Renal cortical epithelial cell (primary cell): ENCODE data around the gene TRPV3. TPM values are rescaled to one million over a fixed set of nuclear protein-coding genes. Genes with fewer than 3 reads are reported as not detected.
"Not testable (repeated sequence)": the region's sequence is repeated elsewhere in the genome, so short reads cannot be mapped to it uniquely, and the experiment has no call there.

Experiments used
- DNase-seq: peaks from one replicate; pipeline ENCODE4 v3.0.0-alpha.2; 2011; ENCODE audit warnings: low read depth
- total RNA-seq: library from RNA; depleted of rRNA; stranded (reverse); fragments of >200 nt; gene quantifications from 2 replicates; pipeline ENCODE4 v1.2.3, GENCODE V29; 2014

Gene TRPV3
- total RNA-seq, 1 donor from 2014 or later: 0.89 TPM

GRCh38 chr17:3573246-3574100 lies 15.9 kb upstream of the TRPV3 start:
- DNase-seq: no peak

GRCh38 chr17:3572231-3572630 lies 14.6 kb upstream of the TRPV3 start:
- DNase-seq: no peak

- DNase-seq: no peak
These were observed 13.7 kb upstream of the TRPV3 start for GRCh38 chr17:3571043-3571900.

- DNase-seq: no peak
These were observed 12.0 kb upstream of the TRPV3 start for GRCh38 chr17:3569534-3570137.

- no peak for DNase-seq
These were observed 8.9 kb upstream of the TRPV3 start for GRCh38 chr17:3566551-3566950.

GRCh38 chr17:3565143-3565542 lies 7.5 kb upstream of the TRPV3 start:
- no peak for DNase-seq

- DNase-seq: not testable (repeated sequence)
These were observed 6.6 kb upstream of the TRPV3 start for GRCh38 chr17:3564241-3564640.

GRCh38 chr17:3559270-3559645 lies 1.6 kb upstream of the TRPV3 start:
- DNase-seq: no peak

GRCh38 chr17:3558603-3559269 lies 1.1 kb upstream of the TRPV3 start:
- DNase-seq: peak; percentile 36

- DNase-seq: no peak
These were observed 470 bp downstream of the TRPV3 start for GRCh38 chr17:3556916-3557767.

- no peak for DNase-seq
These were observed 1.2 kb downstream of the TRPV3 start for GRCh38 chr17:3556239-3556915.

- DNase-seq: no peak
These were observed 2.3 kb downstream of the TRPV3 start for GRCh38 chr17:3555189-3555796.

- no peak for DNase-seq
These were observed 3.2 kb downstream of the TRPV3 start for GRCh38 chr17:3554440-3554839.

GRCh38 chr17:3553419-3554401 lies 3.9 kb downstream of the TRPV3 start:
- no peak for DNase-seq

- no peak for DNase-seq
These were observed 4.7 kb downstream of the TRPV3 start for GRCh38 chr17:3552916-3553315.

- no peak for DNase-seq
These were observed 6.4 kb downstream of the TRPV3 start for GRCh38 chr17:3551189-3551588.

- no peak for DNase-seq
These were observed 7.9 kb downstream of the TRPV3 start for GRCh38 chr17:3549610-3550162.

- no peak for DNase-seq
These were observed 10.0 kb downstream of the TRPV3 start for GRCh38 chr17:3547628-3548027.
